K562 (cell line): ENCODE measurements around the gene PBX1. TPM values are rescaled to one million over a fixed set of nuclear protein-coding genes. Genes with fewer than 3 reads are reported as not detected.

Experiments used
- NEUROD1 ChIP-seq: fragments of 150-350 bp; IDR thresholded peaks from 2 replicates; pipeline ENCODE4 v1.6.1; 2014; ENCODE audit warnings: borderline replicate concordance, low read length, low read depth; ENCODE audit not compliant: partially characterized antibody
- U2AF1 ChIP-seq: fragments of 200-400 bp; formaldehyde crosslinking; optimal IDR thresholded peaks from 2 replicates; pipeline ENCODE3; 2017; ENCODE audit warnings: mild to moderate bottlenecking, low read depth, low read length, moderate library complexity
- WHSC1 ChIP-seq: IDR thresholded peaks from one replicate; pipeline ENCODE4 v1.6.1; 2012; ENCODE audit warnings: low read length, control low read depth, inconsistent platforms
- ZNF644 ChIP-seq: fragments of 200-800 bp; sonication (Bioruptor generic); IDR thresholded peaks from 2 replicates; pipeline ENCODE4 v1.6.1; 2016; ENCODE audit warnings: low read depth, missing genetic modification characterization, missing compliant biosample characterization
- polyA plus RNA-seq, 8 experiments: library from polyadenylated mRNA; depleted of rRNA in 4 of 8; stranded (reverse) in 5 of 8; unstranded in 3 of 8; fragments of >200 nt; fragmentation: Nextera tagmentation in 2 of 8; fragmentation: Illumina TruSeq in 1 of 8; extraction: Ambion mirVana in 2 of 8; extraction: Trizol in 1 of 8; gene quantifications; 2 replicates each; pipeline versions ENCODE4 v1.2.1 to v1.2.3, GENCODE V29; 2011 to 2014; ENCODE audit warnings: inconsistent platforms in 1 of 8, missing spikeins in 1 of 8
- total RNA-seq, 7 experiments: library from RNA; depleted of rRNA in 6 of 7; stranded (reverse); fragments of >200 nt in 6 of 7; fragmentation: Illumina TruSeq in 2 of 7; extraction: Trizol in 2 of 7; gene quantifications; 2 replicates each; pipeline versions ENCODE4 v1.2.1 to v1.2.3, GENCODE V29; 2011 to 2021; ENCODE audit warnings: low replicate concordance in 1 of 7
- TF ChIP-seq, protein P1 (sequence below), 2 experiments: IDR thresholded peaks in 1 of 2; conservative IDR thresholded peaks in 1 of 2; 2 replicates each; pipeline ENCODE4 v1.6.1; 2016; ENCODE audit warnings: low read depth in 2 of 2, mild to moderate bottlenecking in 1 of 2, missing compliant biosample characterization in 1 of 2, missing genetic modification characterization in 1 of 2, moderate library complexity in 1 of 2
- TF ChIP-seq, protein P2 (sequence below), 2 experiments: IDR thresholded peaks; 2 replicates each; pipeline ENCODE4 v1.6.1; 2012; ENCODE audit warnings: improper control_type of control experiment in 2 of 2, low read depth in 2 of 2, low read length in 2 of 2, borderline replicate concordance in 1 of 2

The PBX1 gene
- total and polyA plus RNA-seq, 9 of the 15 experiments (the other 6 are each of a cell fraction or from before 2014, with no cell fraction given), result 0.03 to 0.62 (median 0.17) TPM

DNA sequence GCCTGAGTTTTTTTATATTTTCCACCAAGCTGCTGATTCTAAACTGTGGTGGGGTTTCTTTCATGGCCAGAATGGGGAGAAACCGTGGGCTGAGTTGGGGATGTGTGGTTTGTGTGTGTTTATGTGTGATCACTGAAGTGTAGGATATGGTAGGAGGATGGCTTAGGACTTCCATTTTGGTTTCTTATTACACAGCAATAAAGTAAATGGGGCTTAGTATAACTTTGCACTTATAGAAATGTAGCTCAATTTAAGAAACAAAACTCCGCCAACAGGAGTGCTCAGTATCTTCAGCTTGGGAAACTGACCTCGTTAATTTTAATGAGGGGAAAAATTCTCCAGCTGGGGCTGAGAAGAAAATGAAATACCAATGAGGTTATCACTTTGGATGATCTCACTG is 77.8 kb downstream of the PBX1 start (continued):
- TF ChIP-seq, protein P1, sequence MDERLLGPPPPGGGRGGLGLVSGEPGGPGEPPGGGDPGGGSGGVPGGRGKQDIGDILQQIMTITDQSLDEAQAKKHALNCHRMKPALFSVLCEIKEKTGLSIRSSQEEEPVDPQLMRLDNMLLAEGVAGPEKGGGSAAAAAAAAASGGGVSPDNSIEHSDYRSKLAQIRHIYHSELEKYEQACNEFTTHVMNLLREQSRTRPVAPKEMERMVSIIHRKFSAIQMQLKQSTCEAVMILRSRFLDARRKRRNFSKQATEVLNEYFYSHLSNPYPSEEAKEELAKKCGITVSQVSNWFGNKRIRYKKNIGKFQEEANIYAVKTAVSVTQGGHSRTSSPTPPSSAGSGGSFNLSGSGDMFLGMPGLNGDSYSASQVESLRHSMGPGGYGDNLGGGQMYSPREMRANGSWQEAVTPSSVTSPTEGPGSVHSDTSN (CRISPR knock-in tag; IDR thresholded peaks at IDR 0.05; ENCODE audit: low read depth), result no peak
- TF ChIP-seq, protein P1 (tag; conservative IDR thresholded peaks at IDR 0.05; ENCODE audit: low read depth), result no peak
- TF ChIP-seq, protein P2, sequence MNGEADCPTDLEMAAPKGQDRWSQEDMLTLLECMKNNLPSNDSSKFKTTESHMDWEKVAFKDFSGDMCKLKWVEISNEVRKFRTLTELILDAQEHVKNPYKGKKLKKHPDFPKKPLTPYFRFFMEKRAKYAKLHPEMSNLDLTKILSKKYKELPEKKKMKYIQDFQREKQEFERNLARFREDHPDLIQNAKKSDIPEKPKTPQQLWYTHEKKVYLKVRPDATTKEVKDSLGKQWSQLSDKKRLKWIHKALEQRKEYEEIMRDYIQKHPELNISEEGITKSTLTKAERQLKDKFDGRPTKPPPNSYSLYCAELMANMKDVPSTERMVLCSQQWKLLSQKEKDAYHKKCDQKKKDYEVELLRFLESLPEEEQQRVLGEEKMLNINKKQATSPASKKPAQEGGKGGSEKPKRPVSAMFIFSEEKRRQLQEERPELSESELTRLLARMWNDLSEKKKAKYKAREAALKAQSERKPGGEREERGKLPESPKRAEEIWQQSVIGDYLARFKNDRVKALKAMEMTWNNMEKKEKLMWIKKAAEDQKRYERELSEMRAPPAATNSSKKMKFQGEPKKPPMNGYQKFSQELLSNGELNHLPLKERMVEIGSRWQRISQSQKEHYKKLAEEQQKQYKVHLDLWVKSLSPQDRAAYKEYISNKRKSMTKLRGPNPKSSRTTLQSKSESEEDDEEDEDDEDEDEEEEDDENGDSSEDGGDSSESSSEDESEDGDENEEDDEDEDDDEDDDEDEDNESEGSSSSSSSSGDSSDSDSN (IDR thresholded peaks at IDR 0.05; ENCODE audit: borderline replicate concordance in 1 of 2, low read depth in 2 of 2, low read length in 2 of 2), result no peak
- TF ChIP-seq ZNF644 (tag) (no peak), NEUROD1 (no peak), WHSC1 (no peak), U2AF1 (no peak)
